NCI-H2029 treated with DMSO at 0.1 percent for 48 hours (cell line): Measurements from ENCODE around the gene BICC1.

Experiments used
- DNase-seq: peaks from one replicate; lab custom pipeline; 2025; lab: John Stamatoyannopoulos, UW

Gene BICC1

DNA sequence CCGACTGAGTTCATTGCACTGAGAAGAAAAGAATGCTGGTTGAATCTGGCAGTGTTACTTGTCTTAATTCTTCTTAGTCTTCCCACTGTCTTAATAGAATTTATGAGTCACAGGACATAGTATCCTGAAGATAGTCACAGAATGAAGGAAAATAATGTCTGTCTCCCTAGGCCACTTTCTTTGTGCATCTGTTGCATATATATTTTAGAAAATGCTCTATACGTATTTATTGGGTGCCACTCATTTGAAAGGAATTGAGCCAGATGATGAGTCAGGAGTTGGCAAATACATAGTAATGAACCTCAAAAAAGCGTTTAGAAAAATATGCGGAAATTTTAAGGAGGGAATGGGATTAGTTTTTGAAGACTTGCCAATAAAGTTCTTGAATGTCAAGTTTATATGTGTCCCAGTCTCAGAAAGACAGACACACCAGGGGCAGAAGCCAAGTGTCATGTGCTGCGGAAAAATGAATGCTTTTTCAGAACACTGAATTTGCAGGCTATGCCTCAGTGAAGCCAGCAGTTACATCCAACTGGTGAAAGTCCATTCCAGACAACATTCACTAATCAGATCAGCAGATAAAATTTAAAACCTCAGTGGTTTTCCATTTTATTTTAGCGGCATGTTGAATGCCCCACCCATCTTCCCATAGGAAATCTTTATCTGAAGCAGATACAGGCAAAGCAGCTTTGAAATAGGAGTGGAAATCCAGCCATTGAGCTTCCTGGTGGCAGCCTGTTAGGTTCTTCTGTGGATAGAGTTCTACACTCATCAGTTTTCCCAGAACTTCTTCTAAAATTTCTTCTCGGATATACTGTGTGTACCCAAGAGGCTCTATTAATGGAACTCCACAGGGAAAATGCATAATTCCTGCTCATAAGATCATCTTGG, 308.4 kb downstream of the BICC1 start:
- no peak for DNase-seq

- DNase-seq = no peak
Measured at GRCh38 chr10:58821752-58822056, 309.0 kb downstream of the BICC1 start.

DNA sequence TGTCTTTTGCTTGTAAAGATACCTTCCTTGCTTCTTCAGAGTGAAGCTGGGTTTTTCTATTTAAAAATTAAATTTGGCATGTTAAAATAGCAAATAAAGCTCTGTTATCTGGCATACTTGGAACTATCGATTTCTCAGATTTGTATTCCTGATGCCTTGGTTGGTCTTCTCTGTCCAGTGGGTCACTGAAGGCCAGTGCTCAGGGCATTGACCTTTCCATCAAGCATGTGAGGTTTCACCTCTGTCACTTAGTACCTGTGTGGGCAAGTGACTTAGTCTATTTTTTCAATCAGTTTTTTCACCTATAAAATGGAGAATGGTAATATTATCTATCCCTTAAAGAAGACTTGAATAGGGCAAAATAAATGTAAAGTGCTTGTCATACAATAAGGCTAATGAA, 311.3 kb downstream of the BICC1 start:
- no peak for DNase-seq

- DNase-seq = no peak
Measured at GRCh38 chr10:58824396-58824795, 311.7 kb downstream of the BICC1 start.

GRCh38 chr10:58826694-58827093, 314.0 kb downstream of the BICC1 start:
- DNase-seq = no peak

- DNase-seq = no peak
Measured at GRCh38 chr10:58827381-58827780, 314.7 kb downstream of the BICC1 start.

DNA sequence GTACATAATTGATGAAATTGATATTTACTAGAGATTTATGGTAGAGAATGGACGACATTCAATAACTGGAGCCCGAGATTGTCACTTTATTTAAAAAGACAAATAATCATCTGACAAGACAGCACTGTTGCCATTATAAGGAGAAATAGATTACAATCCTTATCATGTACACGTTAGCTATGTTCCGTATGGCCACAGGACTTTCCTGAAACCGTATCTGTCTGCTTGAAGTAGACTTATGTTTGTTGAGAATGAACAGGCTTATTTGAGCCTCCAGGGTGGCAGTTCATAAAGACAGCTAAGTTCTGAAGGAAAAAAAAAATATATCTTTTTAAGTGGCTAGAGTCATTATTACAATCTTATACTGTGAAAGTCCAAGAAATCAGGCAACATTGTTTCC, 317.2 kb downstream of the BICC1 start:
- no peak for DNase-seq

- no peak for DNase-seq
Measured at GRCh38 chr10:58830697-58831096, 318.0 kb downstream of the BICC1 start.

- DNase-seq = no peak
Measured at GRCh38 chr10:58833771-58834561, 321.3 kb downstream of the BICC1 start.

- DNase-seq = no peak
Measured at GRCh38 chr10:58836176-58836700, 323.6 kb downstream of the BICC1 start.

DNA sequence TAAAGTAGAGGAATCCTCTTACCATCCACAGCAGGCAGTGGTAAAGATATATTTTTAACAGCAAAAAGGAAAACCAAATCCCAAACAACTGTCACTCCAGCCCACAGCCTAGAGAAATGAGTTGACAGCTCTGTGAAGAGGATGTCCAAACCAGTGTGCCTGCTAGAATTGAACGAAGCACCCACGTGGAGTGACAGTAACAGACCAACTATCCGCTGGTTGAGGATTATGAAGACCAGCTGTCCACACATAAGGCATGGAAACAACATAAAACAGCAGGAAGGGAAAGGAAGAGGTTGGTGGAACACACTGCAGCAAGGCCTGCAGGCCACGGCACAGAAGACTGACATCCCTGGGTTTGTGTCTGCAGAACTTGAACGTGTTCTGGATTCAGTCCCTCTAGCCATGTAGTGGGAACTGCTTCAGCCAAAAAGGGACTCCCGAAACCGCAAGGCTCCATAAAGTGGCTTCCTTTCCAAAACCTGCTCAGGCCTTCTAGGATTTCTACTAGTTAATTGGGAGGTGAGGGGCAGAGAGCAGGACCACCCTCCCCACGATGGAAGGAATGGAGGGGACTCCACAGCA, 324.4 kb downstream of the BICC1 start:
- no peak for DNase-seq

- DNase-seq = no peak
Measured at GRCh38 chr10:58837826-58838225, 325.2 kb downstream of the BICC1 start.

DNA sequence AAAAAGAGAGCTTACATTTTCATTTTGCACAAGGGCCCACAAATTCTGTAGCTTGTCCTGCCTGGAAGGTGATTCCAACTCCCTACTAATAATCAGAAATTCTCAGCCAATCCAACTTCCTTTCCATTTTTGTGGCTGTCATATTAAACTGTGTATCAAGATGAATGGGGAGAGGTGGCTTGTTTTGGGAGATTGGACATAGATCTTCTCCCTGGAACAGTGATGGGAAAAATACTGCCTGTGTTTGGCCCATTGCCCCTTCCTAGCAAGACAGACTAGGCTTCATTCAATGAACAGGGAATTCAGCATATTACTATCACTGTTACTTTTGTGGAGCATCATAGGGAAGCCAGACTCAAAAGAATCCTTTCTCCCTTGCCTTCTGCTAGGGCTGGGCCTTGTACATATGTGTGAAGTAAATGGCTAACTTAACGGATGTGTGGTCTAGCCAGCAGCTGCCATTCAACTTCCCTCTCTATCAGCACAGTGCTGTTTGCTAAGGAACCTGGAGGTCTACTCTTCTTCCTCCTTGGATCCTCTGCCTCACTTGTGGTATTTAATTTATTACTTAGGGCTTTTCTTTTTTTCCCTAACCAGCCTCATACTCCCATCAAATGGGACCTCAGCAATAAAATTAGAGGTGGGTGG, 326.0 kb downstream of the BICC1 start:
- no peak for DNase-seq

DNA sequence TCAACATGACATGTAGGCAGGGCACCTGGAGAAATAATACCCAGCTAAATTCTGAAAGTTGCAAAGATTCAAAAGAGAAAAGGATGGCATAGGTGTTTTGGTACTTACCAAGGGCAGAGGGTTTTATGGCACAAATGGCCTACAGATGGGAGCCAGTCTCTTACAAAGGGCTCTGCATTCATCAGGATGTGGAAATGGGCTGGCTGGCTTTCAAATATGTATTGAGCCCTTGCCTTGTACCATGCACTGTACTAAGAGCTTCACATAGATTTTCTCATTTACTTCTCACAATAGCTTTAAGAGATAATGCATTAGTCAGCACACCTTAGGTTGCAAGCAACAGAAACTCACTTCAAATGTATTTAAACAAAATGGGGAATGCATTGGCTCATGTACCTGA, 327.1 kb downstream of the BICC1 start:
- no peak for DNase-seq

- no peak for DNase-seq
Measured at GRCh38 chr10:58840840-58841435, 328.3 kb downstream of the BICC1 start.

GRCh38 chr10:58842860-58843376, 330.2 kb downstream of the BICC1 start:
- DNase-seq = no peak

DNA sequence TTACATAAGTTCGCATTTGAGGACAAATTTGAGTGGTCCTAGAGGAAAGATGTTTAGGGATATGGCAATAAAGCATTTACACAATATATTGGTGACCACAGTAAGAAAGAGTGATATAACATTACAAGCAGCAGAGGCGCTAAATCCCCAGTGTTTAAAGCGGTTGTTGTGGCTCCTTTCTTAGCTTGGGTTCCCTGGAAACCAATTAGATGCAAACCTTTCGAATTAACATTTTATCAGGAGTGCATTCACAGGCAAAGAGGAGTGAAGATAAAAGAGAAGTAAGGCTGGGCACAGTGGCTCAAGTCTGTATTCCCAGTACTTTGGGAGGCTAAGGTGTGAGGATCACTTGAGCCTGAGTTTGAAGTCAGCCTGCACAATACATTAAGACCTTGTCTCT, 331.1 kb downstream of the BICC1 start:
- no peak for DNase-seq

- DNase-seq = no peak
Measured at GRCh38 chr10:58844680-58845079, 332.0 kb downstream of the BICC1 start.

- DNase-seq = no peak
Measured at GRCh38 chr10:58846856-58847255, 334.2 kb downstream of the BICC1 start.

- no peak for DNase-seq
Measured at GRCh38 chr10:58851606-58852005, 338.9 kb downstream of the BICC1 start.

DNA sequence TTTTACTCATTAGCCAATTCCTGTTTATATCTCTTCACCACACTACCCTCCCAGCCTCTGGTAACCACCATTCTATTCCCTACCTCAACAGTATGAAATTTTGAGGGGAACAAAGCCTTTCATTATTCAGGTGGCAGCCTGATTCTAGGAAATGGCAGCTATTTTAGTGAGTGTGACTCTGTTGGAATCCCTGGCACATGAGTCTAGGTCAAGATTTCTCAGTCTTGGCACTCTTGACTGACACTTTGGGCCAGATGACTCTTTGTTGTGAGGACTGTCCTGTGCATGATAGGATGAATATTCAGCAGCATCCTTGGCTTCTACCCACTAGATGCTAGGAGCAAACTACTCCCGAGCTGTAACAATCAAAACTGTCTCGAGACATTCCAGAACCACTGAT, 341.0 kb downstream of the BICC1 start:
- DNase-seq = no peak

DNA sequence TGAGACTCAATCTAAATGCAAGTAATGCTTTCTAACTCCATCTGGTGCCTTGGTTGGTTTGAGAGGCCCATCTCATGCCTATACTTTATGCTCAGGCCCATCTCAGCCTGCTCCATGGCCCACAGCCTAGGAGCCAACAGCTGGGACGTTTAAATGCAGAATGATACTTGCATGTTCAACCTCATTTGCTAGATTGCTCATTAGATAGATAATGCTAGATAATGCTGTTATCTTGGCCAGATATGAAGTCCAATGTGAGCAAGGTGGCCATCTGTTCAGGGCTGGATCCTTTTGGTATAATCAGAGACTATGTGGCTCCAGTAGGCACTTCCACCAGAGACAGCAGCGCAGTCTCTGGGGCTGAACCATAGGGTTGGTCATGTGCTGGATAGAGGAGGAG, 342.1 kb downstream of the BICC1 start:
- DNase-seq = no peak
